GM18526 (cell line): ENCODE data around the gene CPE.

Source experiments
- POLR2A ChIP-seq: IDR thresholded peaks from 3 replicates; pipeline ENCODE4 v1.6.1; 2011; ENCODE audit not compliant: insufficient read length; ENCODE audit errors: extremely low read depth

CPE gene

DNA sequence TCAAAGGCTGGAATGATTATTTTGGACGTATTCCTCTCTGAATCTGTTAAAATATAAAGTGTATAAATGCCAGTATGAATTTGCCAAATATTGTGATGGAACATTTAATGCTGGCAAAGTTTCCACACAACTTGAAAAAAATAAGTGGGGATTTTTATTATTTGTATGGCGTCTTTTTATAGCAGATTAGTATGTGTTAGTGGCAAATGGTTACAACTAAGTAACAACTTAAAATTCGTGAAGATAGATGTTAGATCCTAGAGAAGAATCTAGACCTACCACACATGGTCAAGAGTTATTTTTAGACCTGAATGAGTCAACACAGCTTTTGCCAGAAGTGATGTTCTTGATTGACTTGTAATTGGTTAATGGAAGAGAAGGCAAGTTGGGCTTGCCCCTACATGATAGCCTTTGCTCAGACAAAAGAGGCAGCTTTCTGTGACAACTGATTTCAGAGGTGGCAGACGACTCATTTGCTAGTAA lies 4.8 kb downstream of the CPE start:
- TF ChIP-seq POLR2A, result no peak

DNA sequence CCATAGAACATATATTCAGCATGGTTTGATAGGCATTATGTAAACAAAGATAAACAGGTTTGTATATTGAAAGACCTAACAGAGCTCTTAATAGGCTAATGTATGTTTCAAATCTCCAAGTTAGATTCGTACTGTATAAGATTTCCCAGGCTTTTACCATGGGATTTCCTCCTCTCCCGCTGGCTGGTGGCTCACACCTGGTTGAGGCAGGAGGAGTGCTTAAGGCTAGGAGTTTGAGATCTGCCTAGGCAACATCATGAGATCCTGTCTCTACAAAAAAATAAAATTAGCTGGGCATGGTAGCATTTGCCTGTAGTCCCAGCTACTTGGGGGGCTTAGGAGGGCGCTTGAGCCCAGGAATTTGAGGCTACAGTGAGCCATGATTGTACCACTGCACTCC lies 5.4 kb downstream of the CPE start:
- TF ChIP-seq POLR2A, result no peak

DNA sequence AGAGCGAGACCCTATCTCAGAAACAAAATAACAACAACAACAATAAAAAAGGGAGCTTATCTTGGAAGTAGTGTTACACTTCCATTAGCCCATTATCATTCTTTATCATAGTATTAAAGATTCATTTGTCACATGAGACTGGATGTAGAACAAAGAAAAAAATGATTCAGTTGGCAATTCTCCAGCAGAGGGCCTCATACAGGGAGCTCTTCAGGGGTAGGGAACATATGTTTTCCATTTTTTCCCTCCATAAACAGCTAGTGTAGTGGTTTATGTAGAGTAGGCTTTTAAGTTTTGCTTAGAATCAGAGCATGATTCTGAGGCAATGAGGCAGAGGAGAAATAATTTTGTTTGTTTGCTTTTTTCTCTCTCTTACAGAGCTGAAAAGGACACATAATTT lies 5.8 kb downstream of the CPE start:
- TF ChIP-seq POLR2A, result no peak

DNA sequence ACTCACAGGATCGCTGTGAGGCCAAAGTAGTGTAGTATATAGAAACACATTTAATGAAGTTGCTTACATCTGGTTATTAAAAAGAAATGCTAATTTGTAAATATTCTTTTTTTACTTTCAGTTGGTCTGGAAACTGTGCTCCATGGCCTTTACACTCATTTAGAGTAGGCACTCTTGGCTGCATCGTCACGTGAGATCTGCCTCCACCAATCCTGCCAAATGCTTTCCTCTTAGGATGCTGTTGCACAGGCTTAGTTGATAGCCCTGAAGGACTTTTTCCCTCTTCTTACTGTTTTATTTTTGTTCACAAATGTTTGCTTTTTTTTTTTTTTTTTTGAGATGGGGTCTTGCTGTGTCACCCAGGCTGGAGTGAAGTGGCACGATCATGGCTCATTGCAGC lies 6.3 kb downstream of the CPE start:
- TF ChIP-seq POLR2A, result no peak

GRCh38 chr4:165386328-165386727 lies 7.5 kb downstream of the CPE start:
- TF ChIP-seq POLR2A, result no peak

DNA sequence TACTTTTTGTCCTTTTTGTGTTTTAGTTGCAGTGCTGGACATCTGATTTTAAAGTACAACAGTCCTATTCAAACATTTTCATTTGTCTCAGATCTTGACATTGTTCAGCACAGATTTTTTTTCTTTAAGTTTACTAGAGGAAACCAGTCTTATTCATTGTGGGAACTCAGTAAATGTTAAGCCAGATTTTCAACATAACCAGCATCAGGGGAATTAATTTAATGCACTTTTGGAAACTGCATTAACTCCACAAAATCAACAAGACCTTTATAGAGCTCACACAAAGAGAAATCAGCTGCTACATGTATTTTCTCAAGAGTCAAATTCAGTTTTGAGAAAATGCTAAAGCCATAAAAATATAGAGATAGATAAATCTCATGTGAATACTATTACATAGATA lies 9.9 kb downstream of the CPE start:
- no peak for TF ChIP-seq POLR2A

GRCh38 chr4:165393051-165393450 lies 14.2 kb downstream of the CPE start:
- TF ChIP-seq POLR2A, result no peak

GRCh38 chr4:165393704-165394103 lies 14.9 kb downstream of the CPE start:
- TF ChIP-seq POLR2A, result no peak

GRCh38 chr4:165394275-165394674 lies 15.5 kb downstream of the CPE start:
- no peak for TF ChIP-seq POLR2A

GRCh38 chr4:165398570-165398969 lies 19.8 kb downstream of the CPE start:
- no peak for TF ChIP-seq POLR2A

GRCh38 chr4:165402375-165402774 lies 23.6 kb downstream of the CPE start:
- TF ChIP-seq POLR2A, result no peak

DNA sequence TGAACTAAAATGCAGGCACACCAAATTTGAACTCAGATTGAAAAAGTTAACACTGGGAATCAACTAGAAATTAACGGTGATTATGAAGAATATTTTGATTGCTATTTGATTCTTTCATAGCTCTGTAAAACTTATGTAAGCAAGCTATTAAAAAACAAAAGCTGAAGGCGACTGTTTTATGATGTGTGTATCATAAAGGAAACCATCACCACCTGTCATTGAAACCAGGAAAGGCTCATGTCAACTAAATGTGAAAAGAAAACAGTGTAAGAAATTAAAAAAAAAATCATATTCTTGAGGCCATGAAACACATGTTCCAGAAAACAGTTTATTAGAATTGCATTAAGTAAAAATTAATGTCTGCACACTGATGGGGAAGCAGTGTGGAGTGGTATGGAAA lies 24.2 kb downstream of the CPE start:
- TF ChIP-seq POLR2A, result no peak

DNA sequence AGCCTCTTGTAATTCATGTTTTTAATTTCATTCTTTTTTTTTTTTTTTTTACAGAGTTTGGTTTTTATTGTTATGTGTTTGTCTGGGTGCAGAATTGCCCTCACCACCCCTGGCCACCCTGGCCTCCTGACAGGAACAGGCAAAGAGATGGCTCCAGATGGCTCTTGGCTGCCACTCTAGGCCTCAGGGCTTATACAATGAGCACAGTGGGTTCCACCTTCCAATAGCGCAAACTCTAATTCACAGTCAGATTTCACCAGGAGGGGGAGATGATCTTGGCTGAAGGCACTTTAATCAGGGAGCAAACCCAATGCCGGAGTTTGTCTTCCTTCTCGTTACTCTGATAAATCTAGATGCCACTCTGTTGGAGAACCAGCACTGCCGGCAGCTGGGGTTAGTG lies 24.8 kb downstream of the CPE start:
- no peak for TF ChIP-seq POLR2A

- TF ChIP-seq POLR2A, result no peak
These were observed 25.3 kb downstream of the CPE start for GRCh38 chr4:165404080-165404479.

- TF ChIP-seq POLR2A, result no peak
These were observed 25.9 kb downstream of the CPE start for GRCh38 chr4:165404696-165405095.

DNA sequence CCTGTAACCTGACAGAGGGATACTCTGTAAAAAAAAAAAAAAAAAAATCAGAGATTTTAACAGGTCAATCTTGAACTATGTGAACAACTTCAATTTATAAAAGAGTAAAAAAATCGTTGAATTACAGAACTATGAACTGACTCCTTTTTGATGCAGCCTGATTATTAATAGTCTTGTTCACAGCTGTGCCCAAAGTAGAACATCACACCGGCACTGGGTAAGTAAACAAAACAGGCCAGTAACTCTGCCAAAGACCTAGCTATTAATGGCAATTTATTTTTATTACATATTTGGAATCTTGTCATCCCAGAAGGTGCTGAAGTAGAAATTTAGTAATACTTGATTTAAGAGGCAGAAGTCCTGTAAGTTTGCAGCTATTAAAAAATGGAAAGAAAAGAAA lies 31.4 kb downstream of the CPE start:
- TF ChIP-seq POLR2A, result no peak

DNA sequence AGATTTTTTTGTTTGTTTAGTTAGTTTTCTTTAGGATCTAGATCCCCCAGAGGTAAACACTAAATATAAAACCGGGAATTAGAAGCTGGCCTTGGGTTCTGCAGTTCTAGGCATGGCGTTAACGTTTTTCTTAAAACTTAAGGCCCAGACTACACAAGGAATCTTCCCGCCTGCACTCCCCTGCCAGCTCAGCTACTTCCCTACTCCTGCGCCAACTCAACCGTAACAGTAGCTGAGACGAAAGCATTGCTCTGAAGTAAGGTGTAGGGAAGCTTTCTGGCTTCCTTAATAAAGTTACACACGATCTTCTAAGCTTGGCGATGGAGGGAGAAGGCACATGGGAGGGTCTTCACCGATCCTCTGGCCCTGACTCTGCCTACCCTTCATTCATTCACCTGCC lies 37.1 kb downstream of the CPE start:
- TF ChIP-seq POLR2A, result no peak

- no peak for TF ChIP-seq POLR2A
These were observed 39.3 kb downstream of the CPE start for GRCh38 chr4:165418073-165418472.
